ENCODE measurements around the gene LRTM2.

Gene LRTM2

DNA sequence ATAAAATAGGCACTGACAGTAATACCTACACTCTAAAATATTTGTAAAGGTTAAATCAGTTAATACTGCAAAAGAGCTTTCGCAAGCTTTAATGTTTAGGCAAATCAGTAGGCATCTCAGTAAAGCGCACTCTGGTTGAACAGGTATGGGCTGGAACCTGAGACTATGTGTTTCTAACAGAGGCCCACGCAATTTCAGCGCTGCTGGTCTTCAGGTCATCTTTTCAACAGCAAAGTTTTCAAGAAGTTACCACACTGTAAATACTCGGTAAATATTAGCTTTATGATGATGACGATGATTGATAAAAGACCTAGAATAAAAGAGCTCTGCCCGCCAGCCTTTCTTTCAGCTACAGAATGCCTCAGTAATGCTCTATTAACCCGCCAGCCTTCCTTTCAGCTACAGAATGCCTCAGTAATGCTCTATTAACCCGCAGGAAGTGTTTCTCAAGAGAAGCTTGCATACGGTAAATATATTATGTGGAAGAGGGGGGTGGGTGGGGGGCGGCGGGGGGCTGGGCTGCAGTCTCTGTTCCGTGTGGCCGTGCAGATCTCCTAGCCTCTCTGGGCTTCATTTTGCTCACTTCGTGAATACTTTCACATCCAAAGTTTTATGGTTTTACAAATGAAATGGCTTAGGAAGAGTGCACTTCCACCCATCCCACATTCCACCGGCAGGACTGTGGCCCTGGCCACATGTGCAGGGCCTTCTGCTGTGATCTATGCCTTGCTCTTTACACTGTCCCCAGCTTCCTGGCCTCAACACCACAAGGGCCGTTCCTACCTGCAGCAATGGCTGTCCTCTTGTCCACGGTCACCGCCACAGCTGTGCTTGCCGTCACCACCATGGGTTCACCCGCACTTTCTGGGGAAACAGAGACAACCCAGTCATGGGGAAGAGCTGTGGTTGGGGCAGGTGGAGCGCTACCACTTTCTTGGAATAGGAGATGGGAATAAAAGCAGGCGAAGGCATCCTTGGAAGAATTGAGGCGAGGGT lies 19.9 kb downstream of the LRTM2 start:
- no peaks in the 10 kb centered on the region for H3K9me3 ChIP-seq (ENCODE audit: control insufficient read depth, low read length)
- 88 to 91% methylated on average over 11 to 12 of the region's 24 CpGs for WGBS, 2 experiments (ENCODE audit: insufficient coverage in 2 of 2)
- peaks cover 19% of the 10 kb centered on the region for H3K4me1 ChIP-seq (ENCODE audit: control insufficient read depth, insufficient read depth, low read length, poor library complexity, severe bottlenecking)
- no peaks in the 10 kb centered on the region for H3K36me3 ChIP-seq (ENCODE audit: control insufficient read depth, insufficient read depth, low read length)
- no peak overlapping the region for H3K4me3 ChIP-seq (ENCODE audit: extremely low read depth, insufficient read depth, low read length, poor library complexity, severe bottlenecking)
- H3K27ac ChIP-seq (ENCODE audit: low read depth, low read length, severe bottlenecking), result no peak overlapping the region

DNA sequence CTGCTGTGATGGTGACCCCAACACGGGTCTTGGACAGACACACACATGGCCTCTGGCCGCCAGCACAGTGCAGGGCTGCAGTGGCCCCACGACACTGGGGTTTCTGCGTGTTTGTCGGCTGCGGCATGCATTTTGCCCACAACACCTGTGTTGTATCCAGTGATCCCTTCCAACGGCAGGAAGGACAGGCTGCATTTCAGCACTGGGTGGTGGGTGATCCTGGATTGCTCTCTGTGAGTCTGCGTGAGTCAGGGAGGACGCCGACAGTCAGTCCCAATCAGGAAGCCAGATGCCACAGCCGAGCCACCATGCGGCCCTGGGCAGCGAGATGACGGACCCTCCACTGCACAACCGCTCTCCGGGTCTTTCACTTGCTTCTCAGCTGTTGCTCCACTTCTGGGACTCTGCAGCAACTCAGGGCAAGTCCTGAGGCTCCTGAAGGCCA lies 20.6 kb downstream of the LRTM2 start:
- Histone ChIP-seq H3K27ac (ENCODE audit: low read depth, low read length, severe bottlenecking) (no peak overlapping the region), H3K36me3 (ENCODE audit: control insufficient read depth, insufficient read depth, low read length) (no peaks in the 10 kb centered on the region)
- 92 to 94% methylated on average over 16 of the region's 16 CpGs for WGBS, 2 experiments (ENCODE audit: insufficient coverage in 2 of 2)

DNA sequence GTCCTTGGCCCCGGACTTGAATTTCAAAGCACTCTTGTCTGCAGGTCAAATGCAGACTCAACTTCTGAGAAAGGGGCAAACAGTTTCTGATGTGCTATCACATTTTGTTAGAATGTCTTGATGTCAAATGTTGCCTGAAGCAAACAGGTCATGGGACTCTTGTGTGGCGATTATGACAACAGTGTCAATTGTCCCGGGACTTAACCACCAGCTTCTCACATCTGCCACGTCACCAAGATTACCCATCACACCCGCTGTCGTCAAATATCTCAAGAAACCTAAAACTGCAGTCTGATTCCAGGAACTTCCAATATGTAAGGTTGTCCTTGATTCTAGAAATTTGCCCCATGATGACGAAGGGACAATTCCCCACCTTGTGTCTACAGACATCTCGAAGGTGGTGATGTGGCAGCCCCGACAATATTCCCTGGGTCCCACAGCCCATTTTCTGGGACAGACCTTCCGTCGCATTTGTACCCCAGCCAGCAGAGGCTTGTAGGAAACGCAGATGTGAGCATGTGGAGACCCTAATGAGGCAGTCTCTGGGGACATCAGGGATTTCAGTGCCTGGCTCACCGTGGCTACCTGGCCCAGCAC lies 21.3 kb downstream of the LRTM2 start:
- Histone ChIP-seq H3K27ac (ENCODE audit: low read depth, low read length, severe bottlenecking) (no peak overlapping the region), H3K36me3 (ENCODE audit: control insufficient read depth, insufficient read depth, low read length) (no peaks in the 10 kb centered on the region), H3K9me3 (ENCODE audit: control insufficient read depth, low read length) (no peaks in the 10 kb centered on the region), H3K4me1 (ENCODE audit: control insufficient read depth, insufficient read depth, low read length, poor library complexity, severe bottlenecking) (peaks cover 19% of the 10 kb centered on the region), H3K4me3 (ENCODE audit: extremely low read depth, insufficient read depth, low read length, poor library complexity, severe bottlenecking) (no peak overlapping the region)
- 94 to 95% methylated on average over 11 to 13 of the region's 13 CpGs for WGBS, 2 experiments (ENCODE audit: insufficient coverage in 2 of 2)

More for the DNA sequence above, 20.6 kb downstream of the LRTM2 start:
- H3K4me1 ChIP-seq (ENCODE audit: control insufficient read depth, insufficient read depth, low read length, poor library complexity, severe bottlenecking), result peaks cover 19% of the 10 kb centered on the region
- H3K4me3 ChIP-seq (ENCODE audit: extremely low read depth, insufficient read depth, low read length, poor library complexity, severe bottlenecking), result no peak overlapping the region
- H3K9me3 ChIP-seq (ENCODE audit: control insufficient read depth, low read length), result no peaks in the 10 kb centered on the region

DNA sequence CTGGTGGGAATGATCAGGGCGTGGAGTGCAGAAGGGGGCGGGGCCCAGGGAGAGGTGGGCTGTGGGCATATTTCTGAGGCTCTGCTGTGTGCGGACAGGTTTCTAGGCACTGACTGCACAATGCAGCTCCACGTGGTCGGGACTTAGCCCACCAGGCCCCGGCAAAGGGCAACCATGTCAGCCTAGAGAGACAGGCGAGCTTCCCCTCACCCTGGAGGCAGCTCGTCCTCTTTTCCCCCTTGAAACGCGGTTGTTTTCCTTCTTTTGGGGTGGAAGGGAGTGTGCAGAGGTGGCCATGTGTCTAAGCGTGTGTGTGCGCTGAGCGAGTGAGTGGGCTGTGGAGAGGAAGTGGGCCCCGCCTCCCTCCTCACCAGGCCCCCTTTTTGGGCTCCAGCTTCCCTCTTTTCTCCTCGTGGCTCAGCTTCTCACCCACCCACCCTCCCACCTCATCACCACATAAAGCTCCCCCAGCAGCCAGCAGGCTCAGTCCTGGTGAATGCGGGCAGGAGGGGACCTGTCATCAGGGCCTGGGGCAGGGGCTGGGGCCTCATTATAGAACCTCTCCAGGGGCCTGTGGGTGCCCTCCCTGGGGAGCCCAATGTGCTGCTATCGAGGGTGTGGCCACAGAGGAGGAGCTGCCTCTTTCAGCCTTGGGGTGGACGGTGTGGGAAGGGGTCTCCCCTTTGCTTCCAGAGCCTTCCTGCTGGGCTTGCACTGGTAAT lies 22.0 kb downstream of the LRTM2 start:
- no peaks in the 10 kb centered on the region for H3K9me3 ChIP-seq (ENCODE audit: control insufficient read depth, low read length)
- peaks cover 15% of the 10 kb centered on the region for H3K4me1 ChIP-seq (ENCODE audit: control insufficient read depth, insufficient read depth, low read length, poor library complexity, severe bottlenecking)
- H3K36me3 ChIP-seq (ENCODE audit: control insufficient read depth, insufficient read depth, low read length), result no peaks in the 10 kb centered on the region
- no peak overlapping the region for H3K27ac ChIP-seq (ENCODE audit: low read depth, low read length, severe bottlenecking)
- H3K4me3 ChIP-seq (ENCODE audit: extremely low read depth, insufficient read depth, low read length, poor library complexity, severe bottlenecking), result no peak overlapping the region
- WGBS, 2 experiments (ENCODE audit: insufficient coverage in 2 of 2), result 85 to 87% methylated on average over 7 to 12 of the region's 18 CpGs

DNA sequence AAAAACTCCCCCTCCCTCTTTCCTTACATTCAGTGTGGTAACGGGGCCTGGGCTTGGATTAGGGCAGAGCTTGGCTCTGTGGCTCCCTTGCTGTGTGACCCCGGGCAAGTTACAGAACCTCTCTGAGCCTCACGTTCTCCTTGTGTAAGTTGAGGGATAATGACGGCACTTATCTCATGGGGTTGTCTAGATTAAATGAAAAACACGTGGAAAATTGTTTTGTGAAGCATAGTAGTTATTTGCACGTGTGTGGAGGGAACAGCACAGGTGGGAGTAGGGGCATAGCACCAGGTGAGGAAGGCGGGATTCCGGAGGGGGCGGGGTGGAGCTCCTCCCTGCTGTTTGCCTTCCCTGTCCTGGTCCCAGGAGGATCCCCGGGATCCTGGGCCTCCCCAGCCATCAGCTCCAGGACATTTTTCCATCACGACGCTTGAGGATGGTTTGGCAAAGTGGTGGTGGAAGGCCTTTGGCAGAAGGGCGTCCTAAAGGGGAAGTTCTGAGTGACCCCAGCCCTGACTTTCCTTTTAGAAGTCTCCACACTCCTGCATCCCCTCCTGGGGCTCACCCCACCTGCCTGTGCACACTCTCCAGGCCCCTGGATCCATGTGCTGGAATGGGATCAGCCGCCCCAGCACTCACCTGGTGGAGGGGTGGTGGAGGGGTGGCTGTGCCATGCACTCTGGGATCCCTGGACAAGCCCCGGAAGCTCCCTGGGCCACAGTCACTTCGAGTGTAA lies 22.7 kb downstream of the LRTM2 start:
- no peaks in the 10 kb centered on the region for H3K36me3 ChIP-seq (ENCODE audit: control insufficient read depth, insufficient read depth, low read length)
- H3K9me3 ChIP-seq (ENCODE audit: control insufficient read depth, low read length), result no peaks in the 10 kb centered on the region
- WGBS, 2 experiments (ENCODE audit: insufficient coverage in 2 of 2), result 81 to 83% methylated on average over 9 to 10 of the region's 16 CpGs
- peaks cover 8% of the 10 kb centered on the region for H3K4me1 ChIP-seq (ENCODE audit: control insufficient read depth, insufficient read depth, low read length, poor library complexity, severe bottlenecking)
- H3K27ac ChIP-seq (ENCODE audit: low read depth, low read length, severe bottlenecking), result no peak overlapping the region
- H3K4me3 ChIP-seq (ENCODE audit: extremely low read depth, insufficient read depth, low read length, poor library complexity, severe bottlenecking), result no peak overlapping the region

DNA sequence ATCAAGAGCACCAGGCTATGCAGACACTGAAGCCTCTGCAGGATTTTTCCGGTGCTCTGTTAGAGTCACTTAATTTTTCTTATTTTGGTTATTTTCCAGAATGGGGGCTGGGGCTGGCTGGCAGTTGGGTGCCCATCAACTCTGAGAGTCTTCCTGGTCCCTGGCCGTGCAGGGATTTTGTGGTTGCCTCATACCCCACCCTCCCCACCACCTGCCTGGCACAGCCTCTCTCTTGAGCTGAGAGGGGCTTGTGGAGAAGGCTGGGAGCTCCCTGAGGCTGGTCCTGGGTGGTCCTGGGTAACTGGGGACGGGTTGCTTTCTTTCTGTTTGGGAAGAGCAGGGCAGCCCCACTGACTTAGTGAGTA lies 23.3 kb downstream of the LRTM2 start:
- whole genome bisulfite sequencing, 2 experiments (ENCODE audit: insufficient coverage in 2 of 2), result 57% methylated on average over 1 of the region's 3 CpGs; no CpG with 5 or more reads in 1 of the 2 experiments
- Histone ChIP-seq H3K9me3 (ENCODE audit: control insufficient read depth, low read length) (no peaks in the 10 kb centered on the region), H3K27ac (ENCODE audit: low read depth, low read length, severe bottlenecking) (no peak overlapping the region), H3K4me3 (ENCODE audit: extremely low read depth, insufficient read depth, low read length, poor library complexity, severe bottlenecking) (no peak overlapping the region), H3K4me1 (ENCODE audit: control insufficient read depth, insufficient read depth, low read length, poor library complexity, severe bottlenecking) (peaks cover 3% of the 10 kb centered on the region), H3K36me3 (ENCODE audit: control insufficient read depth, insufficient read depth, low read length) (no peaks in the 10 kb centered on the region)

DNA sequence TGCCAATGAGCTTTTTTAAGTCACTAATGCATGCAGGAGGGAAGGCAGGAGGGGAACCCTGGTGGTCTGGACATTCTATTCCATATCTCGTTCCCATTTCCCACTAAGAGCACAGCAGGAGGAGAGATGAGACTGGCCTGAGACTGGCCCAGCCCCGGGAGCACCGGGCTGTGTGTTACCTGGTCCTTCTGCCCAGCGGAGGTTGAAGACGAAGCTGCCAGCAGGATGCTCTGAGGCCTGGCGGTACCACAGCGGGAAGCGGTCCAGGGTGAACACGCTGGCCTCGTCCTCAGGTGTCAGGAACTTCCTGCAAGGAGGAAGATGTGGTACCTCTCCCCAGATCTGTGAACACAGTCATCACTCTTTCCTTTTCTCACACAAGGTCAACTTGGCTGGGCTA lies 23.9 kb downstream of the LRTM2 start:
- no peaks in the 10 kb centered on the region for H3K36me3 ChIP-seq (ENCODE audit: control insufficient read depth, insufficient read depth, low read length)
- H3K4me3 ChIP-seq (ENCODE audit: extremely low read depth, insufficient read depth, low read length, poor library complexity, severe bottlenecking), result no peak overlapping the region
- no peak overlapping the region for H3K27ac ChIP-seq (ENCODE audit: low read depth, low read length, severe bottlenecking)
- no peaks in the 10 kb centered on the region for H3K9me3 ChIP-seq (ENCODE audit: control insufficient read depth, low read length)
- WGBS, 2 experiments (ENCODE audit: insufficient coverage in 2 of 2), result 68 to 78% methylated on average over 9 to 10 of the region's 10 CpGs
- no peaks in the 10 kb centered on the region for H3K4me1 ChIP-seq (ENCODE audit: control insufficient read depth, insufficient read depth, low read length, poor library complexity, severe bottlenecking)

DNA sequence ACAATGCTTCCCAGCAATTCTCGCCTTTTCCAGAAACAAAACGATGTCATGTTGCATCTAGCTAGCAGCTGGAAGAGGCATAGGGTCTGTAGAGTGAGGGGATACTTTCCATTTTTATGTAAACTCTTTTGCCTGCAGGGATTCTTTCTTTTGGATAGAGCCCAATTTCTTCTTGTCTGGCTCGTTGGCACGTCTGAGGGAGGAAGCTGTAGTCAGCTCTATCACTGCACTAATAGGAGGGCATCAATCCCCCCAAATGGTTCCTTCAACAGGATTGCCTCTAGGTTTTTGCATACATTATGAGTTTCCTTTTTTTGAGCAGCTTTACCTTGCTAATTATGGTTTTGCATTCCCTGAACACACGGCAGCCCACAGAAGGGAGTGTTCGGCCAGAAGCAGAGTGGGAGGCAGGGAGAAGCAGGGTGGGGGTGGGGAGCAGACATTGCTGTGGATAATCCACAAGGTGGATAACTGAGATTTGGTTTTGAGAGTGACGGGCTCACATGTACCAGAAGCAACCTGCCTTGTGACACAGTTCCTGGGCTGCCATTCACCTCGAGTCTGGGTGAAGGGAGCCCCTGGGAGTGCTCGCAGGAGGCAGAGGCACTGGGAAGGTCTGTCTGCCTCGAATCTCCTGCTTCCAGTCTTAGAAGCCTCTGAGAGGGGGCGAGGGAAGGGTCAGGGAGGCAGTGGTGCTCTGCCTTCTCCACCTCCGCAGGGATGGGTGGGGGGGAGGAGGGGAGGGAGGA lies 24.5 kb downstream of the LRTM2 start:
- 51 to 78% methylated on average over 4 to 10 of the region's 12 CpGs for whole genome bisulfite sequencing, 2 experiments (ENCODE audit: insufficient coverage in 2 of 2)
- H3K36me3 ChIP-seq (ENCODE audit: control insufficient read depth, insufficient read depth, low read length), result no peaks in the 10 kb centered on the region
- no peak overlapping the region for H3K27ac ChIP-seq (ENCODE audit: low read depth, low read length, severe bottlenecking)

DNA sequence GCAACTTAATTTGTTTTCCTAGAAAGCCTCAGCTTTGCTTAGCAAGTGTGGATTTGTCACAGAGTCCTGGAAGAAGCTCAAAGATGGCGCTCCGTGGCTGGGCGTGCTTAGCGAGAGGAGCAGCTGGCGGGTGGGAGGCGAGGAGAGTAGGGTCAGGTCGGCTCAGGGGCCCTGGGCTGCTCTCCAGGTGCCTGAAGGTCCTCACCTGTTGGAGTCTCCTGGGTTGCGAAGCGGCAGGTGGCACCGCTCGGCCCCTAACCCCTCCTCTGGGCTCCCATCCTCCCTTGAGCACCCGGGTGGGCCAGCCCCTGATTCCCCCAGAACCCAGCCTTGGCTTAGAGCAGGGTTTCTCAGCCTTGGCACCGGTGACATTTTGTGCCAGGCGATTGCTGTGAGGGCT lies 25.1 kb downstream of the LRTM2 start:
- H3K36me3 ChIP-seq (ENCODE audit: control insufficient read depth, insufficient read depth, low read length), result no peaks in the 10 kb centered on the region
- 92 to 94% methylated on average over 9 to 13 of the region's 14 CpGs for WGBS, 2 experiments (ENCODE audit: insufficient coverage in 2 of 2)
- no peaks in the 10 kb centered on the region for H3K4me1 ChIP-seq (ENCODE audit: control insufficient read depth, insufficient read depth, low read length, poor library complexity, severe bottlenecking)
- H3K27ac ChIP-seq (ENCODE audit: low read depth, low read length, severe bottlenecking), result no peak overlapping the region
- no peak overlapping the region for H3K4me3 ChIP-seq (ENCODE audit: extremely low read depth, insufficient read depth, low read length, poor library complexity, severe bottlenecking)
- H3K9me3 ChIP-seq (ENCODE audit: control insufficient read depth, low read length), result no peaks in the 10 kb centered on the region

More for the DNA sequence above, 24.5 kb downstream of the LRTM2 start:
- H3K9me3 ChIP-seq (ENCODE audit: control insufficient read depth, low read length), result no peaks in the 10 kb centered on the region
- no peaks in the 10 kb centered on the region for H3K4me1 ChIP-seq (ENCODE audit: control insufficient read depth, insufficient read depth, low read length, poor library complexity, severe bottlenecking)
- no peak overlapping the region for H3K4me3 ChIP-seq (ENCODE audit: extremely low read depth, insufficient read depth, low read length, poor library complexity, severe bottlenecking)
